ENCODE measurements around the gene STXBP4.

STXBP4 gene

GRCh38 chr17:55161935-55162555 is 193.5 kb downstream of the STXBP4 start:
- TF ChIP-seq CTCF (IDR thresholded peaks at IDR 0.05; ENCODE audit: low read depth, low read length): no peak
- peak; percentile 89 for DNase-seq (ENCODE audit: low read depth, low spot score)
- in situ Hi-C loops (cut with HindIII; ENCODE audit: low sequenced_read_pairs): no loop called here
- H3K4me3 ChIP-seq (ENCODE audit: low read depth, low read length): no peak overlapping the region

GRCh38 chr17:55162556-55162946 is 194.0 kb downstream of the STXBP4 start:
- in situ Hi-C loops (cut with HindIII; ENCODE audit: low sequenced_read_pairs): no loop called here
- no peak for TF ChIP-seq CTCF (IDR thresholded peaks at IDR 0.05; ENCODE audit: low read depth, low read length)
- H3K4me3 ChIP-seq (ENCODE audit: low read depth, low read length): no peak overlapping the region
- DNase-seq (ENCODE audit: low read depth, low spot score): no peak

GRCh38 chr17:55163408-55163807 is 194.8 kb downstream of the STXBP4 start:
- in situ Hi-C loops (cut with HindIII; ENCODE audit: low sequenced_read_pairs): no loop called here
- no peak for DNase-seq (ENCODE audit: low read depth, low spot score)
- no peak for TF ChIP-seq CTCF (IDR thresholded peaks at IDR 0.05; ENCODE audit: low read depth, low read length)
- H3K4me3 ChIP-seq (ENCODE audit: low read depth, low read length): no peak overlapping the region

GRCh38 chr17:55166506-55166905 is 197.9 kb downstream of the STXBP4 start:
- DNase-seq (ENCODE audit: low read depth, low spot score): no peak
- in situ Hi-C loops (cut with HindIII; ENCODE audit: low sequenced_read_pairs): no loop called here
- H3K4me3 ChIP-seq (ENCODE audit: low read depth, low read length): no peak overlapping the region
- TF ChIP-seq CTCF (IDR thresholded peaks at IDR 0.05; ENCODE audit: low read depth, low read length): no peak

GRCh38 chr17:55167024-55167725 is 198.6 kb downstream of the STXBP4 start:
- DNase-seq (ENCODE audit: low read depth, low spot score): peak; percentile 18
- in situ Hi-C loops (cut with HindIII; ENCODE audit: low sequenced_read_pairs): no loop called here
- no peak for TF ChIP-seq CTCF (IDR thresholded peaks at IDR 0.05; ENCODE audit: low read depth, low read length)
- no peak overlapping the region for H3K4me3 ChIP-seq (ENCODE audit: low read depth, low read length)

- no peak for DNase-seq (ENCODE audit: low read depth, low spot score)
- no peak for TF ChIP-seq CTCF (IDR thresholded peaks at IDR 0.05; ENCODE audit: low read depth, low read length)
- H3K4me3 ChIP-seq (ENCODE audit: low read depth, low read length): no peak overlapping the region
- in situ Hi-C loops (cut with HindIII; ENCODE audit: low sequenced_read_pairs): no loop called here
Observed at GRCh38 chr17:55168958-55169687, 200.6 kb downstream of the STXBP4 start.

Data from astrocyte of the spinal cord (primary cell).